ENCODE results near the gene SLC8B1.

DNA sequence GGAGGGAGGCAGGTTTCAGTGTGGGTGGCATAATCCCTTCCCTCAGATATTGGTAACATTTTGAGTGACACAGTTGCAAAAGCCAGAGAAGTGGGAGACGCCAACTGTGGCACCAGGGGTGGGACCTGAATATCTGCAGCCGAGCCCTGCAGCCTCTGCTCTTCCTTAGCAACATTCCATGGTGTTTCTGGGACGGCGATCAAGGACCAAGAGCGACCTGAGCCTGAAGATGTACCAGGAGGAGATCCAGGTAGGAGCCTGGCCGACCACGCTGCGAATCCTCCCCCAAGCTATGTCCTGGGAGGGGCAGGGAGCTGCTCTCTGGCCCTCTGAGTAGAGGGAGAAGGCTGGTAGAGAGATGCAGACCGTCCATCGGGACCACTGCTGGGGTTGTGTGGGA, 41.8 kb downstream of the SLC8B1 start:
- TF ChIP-seq, protein P1, sequence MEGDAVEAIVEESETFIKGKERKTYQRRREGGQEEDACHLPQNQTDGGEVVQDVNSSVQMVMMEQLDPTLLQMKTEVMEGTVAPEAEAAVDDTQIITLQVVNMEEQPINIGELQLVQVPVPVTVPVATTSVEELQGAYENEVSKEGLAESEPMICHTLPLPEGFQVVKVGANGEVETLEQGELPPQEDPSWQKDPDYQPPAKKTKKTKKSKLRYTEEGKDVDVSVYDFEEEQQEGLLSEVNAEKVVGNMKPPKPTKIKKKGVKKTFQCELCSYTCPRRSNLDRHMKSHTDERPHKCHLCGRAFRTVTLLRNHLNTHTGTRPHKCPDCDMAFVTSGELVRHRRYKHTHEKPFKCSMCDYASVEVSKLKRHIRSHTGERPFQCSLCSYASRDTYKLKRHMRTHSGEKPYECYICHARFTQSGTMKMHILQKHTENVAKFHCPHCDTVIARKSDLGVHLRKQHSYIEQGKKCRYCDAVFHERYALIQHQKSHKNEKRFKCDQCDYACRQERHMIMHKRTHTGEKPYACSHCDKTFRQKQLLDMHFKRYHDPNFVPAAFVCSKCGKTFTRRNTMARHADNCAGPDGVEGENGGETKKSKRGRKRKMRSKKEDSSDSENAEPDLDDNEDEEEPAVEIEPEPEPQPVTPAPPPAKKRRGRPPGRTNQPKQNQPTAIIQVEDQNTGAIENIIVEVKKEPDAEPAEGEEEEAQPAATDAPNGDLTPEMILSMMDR (IDR thresholded peaks at IDR 0.05): no peak
- no peak for TF ChIP-seq ZFX (IDR thresholded peaks at IDR 0.05; ENCODE audit: borderline replicate concordance)
